NCI-H1092 (cell line): ENCODE measurements around the gene NLN.
A peak's percentile ranks its signal among the peaks of the same experiment; 100 is the strongest.
"Not testable (repeated sequence)": the region's sequence is repeated elsewhere in the genome, so short reads cannot be mapped to it uniquely, and the experiment has no call there.

Source experiments
- DNase-seq: peaks from one replicate; lab custom pipeline; 2025; lab: John Stamatoyannopoulos, UW

Gene NLN

GRCh38 chr5:65732046-65732445 lies 10.0 kb downstream of the NLN start:
- not testable (repeated sequence) for DNase-seq

GRCh38 chr5:65734196-65734775 lies 12.3 kb downstream of the NLN start:
- not testable (repeated sequence) for DNase-seq

- no peak for DNase-seq
Measured at GRCh38 chr5:65734921-65735320, 12.9 kb downstream of the NLN start.

GRCh38 chr5:65736011-65736410 lies 14.0 kb downstream of the NLN start:
- DNase-seq = no peak

- DNase-seq = no peak
Measured at GRCh38 chr5:65737842-65738241, 15.8 kb downstream of the NLN start.

- no peak for DNase-seq
Measured at GRCh38 chr5:65738305-65738704, 16.3 kb downstream of the NLN start.

- no peak for DNase-seq
Measured at GRCh38 chr5:65739162-65739561, 17.2 kb downstream of the NLN start.

GRCh38 chr5:65742565-65743231 lies 20.7 kb downstream of the NLN start:
- DNase-seq = no peak

GRCh38 chr5:65749221-65749844 lies 27.3 kb downstream of the NLN start:
- no peak for DNase-seq

GRCh38 chr5:65749956-65750355 lies 28.0 kb downstream of the NLN start:
- DNase-seq = no peak

- no peak for DNase-seq
Measured at GRCh38 chr5:65750938-65751337, 28.9 kb downstream of the NLN start.

GRCh38 chr5:65753189-65753588 lies 31.2 kb downstream of the NLN start:
- DNase-seq = no peak

GRCh38 chr5:65758546-65759144 lies 36.6 kb downstream of the NLN start:
- DNase-seq = no peak

- DNase-seq = peak; percentile 6
Measured at GRCh38 chr5:65760504-65761275, 38.7 kb downstream of the NLN start.

- no peak for DNase-seq
Measured at GRCh38 chr5:65762234-65762633, 40.2 kb downstream of the NLN start.

GRCh38 chr5:65765582-65765981 lies 43.6 kb downstream of the NLN start:
- DNase-seq = no peak

GRCh38 chr5:65766175-65766574 lies 44.2 kb downstream of the NLN start:
- no peak for DNase-seq

GRCh38 chr5:65766781-65767180 lies 44.8 kb downstream of the NLN start:
- no peak for DNase-seq

- DNase-seq = no peak
Measured at GRCh38 chr5:65767565-65767964, 45.6 kb downstream of the NLN start.

GRCh38 chr5:65768723-65769346 lies 46.8 kb downstream of the NLN start:
- DNase-seq = no peak

GRCh38 chr5:65769539-65769938 lies 47.5 kb downstream of the NLN start:
- DNase-seq = peak; percentile 1

- no peak for DNase-seq
Measured at GRCh38 chr5:65771266-65771665, 49.3 kb downstream of the NLN start.
